Measurements from ENCODE around the gene PINK1. TPM values are rescaled to one million over a fixed set of nuclear protein-coding genes. Genes with fewer than 3 reads are reported as not detected.
A peak's percentile ranks its signal among the peaks of the same experiment; 100 is the strongest.

The PINK1 gene
- polyA plus RNA-seq, 3 donors from 2014 or later: 25.5 to 40.5 (median 34.4) TPM

GRCh38 chr1:20641975-20642374 is 8.7 kb downstream of the PINK1 start:
- Mint-ChIP-seq H3K36me3 (peaks cover 0 to 16% (median 11%) of the 10 kb centered on the region in 3 donors), H3K9me3 (no peaks in the 10 kb centered on the region), H3K4me1 (peaks cover 3 to 6% of the 10 kb centered on the region in 2 donors), H3K27ac (no peak overlapping the region), H3K27me3 (ENCODE audit: low read depth in 3 of 3) (peaks cover under 1 to 8% (median 3%) of the 10 kb centered on the region in 3 donors), H3K4me3 (no peak overlapping the region)
- DNase-seq: no peak

GRCh38 chr1:20643080-20643479 is 9.8 kb downstream of the PINK1 start:
- H3K27me3 Mint-ChIP-seq (ENCODE audit: low read depth in 3 of 3): peaks cover 0 to 8% (median 3%) of the 10 kb centered on the region in 3 donors

GRCh38 chr1:20644416-20644815 is 11.2 kb downstream of the PINK1 start:
- Mint-ChIP-seq H3K27me3 (ENCODE audit: low read depth in 3 of 3) (peaks cover 0 to 9% (median 3%) of the 10 kb centered on the region in 3 donors), H3K9me3 (no peaks in the 10 kb centered on the region), H3K36me3 (peaks cover 4 to 12% (median 8%) of the 10 kb centered on the region in 3 donors), H3K27ac (no peak overlapping the region), H3K4me1 (peaks cover 3 to 6% of the 10 kb centered on the region in 2 donors), H3K4me3 (no peak overlapping the region)
- no peak for DNase-seq

More at GRCh38 chr1:20643080-20643479, 9.8 kb downstream of the PINK1 start:
- no peak for DNase-seq
- H3K36me3 Mint-ChIP-seq: peaks cover 0 to 15% (median 9%) of the 10 kb centered on the region in 3 donors
- peaks cover 3 to 6% of the 10 kb centered on the region in 2 donors for H3K4me1 Mint-ChIP-seq
- peak overlapping the region in 1 of 6 donors; percentile 22 for H3K27ac Mint-ChIP-seq
- H3K9me3 Mint-ChIP-seq: no peaks in the 10 kb centered on the region
- no peak overlapping the region for H3K4me3 Mint-ChIP-seq

- DNase-seq: no peak
- Mint-ChIP-seq H3K27ac (no peak overlapping the region), H3K9me3 (no peaks in the 10 kb centered on the region), H3K36me3 (peaks cover 10 to 16% (median 14%) of the 10 kb centered on the region in 3 donors), H3K4me3 (no peak overlapping the region), H3K4me1 (peaks cover under 1% of the 10 kb centered on the region in 2 donors), H3K27me3 (ENCODE audit: low read depth in 3 of 3) (peaks cover 0 to 8% (median under 1%) of the 10 kb centered on the region in 3 donors)
Observed at GRCh38 chr1:20645414-20645813, 12.2 kb downstream of the PINK1 start.

- H3K4me3 Mint-ChIP-seq: no peak overlapping the region
- H3K4me1 Mint-ChIP-seq: no peaks in the 10 kb centered on the region
- peaks cover 0 to 7% (median 0%) of the 10 kb centered on the region in 3 donors for H3K27me3 Mint-ChIP-seq (ENCODE audit: low read depth in 3 of 3)
- peak overlapping the region in 1 of 6 donors; percentile 16 for H3K27ac Mint-ChIP-seq
- peaks cover 22 to 37% (median 26%) of the 10 kb centered on the region in 3 donors for H3K36me3 Mint-ChIP-seq
- H3K9me3 Mint-ChIP-seq: no peaks in the 10 kb centered on the region
- DNase-seq: no peak
Observed at GRCh38 chr1:20648438-20648837, 15.2 kb downstream of the PINK1 start.

GRCh38 chr1:20648946-20649345 is 15.7 kb downstream of the PINK1 start:
- Mint-ChIP-seq H3K27me3 (ENCODE audit: low read depth in 3 of 3) (peaks cover 0 to 7% (median 0%) of the 10 kb centered on the region in 3 donors), H3K36me3 (peaks cover 22 to 37% (median 28%) of the 10 kb centered on the region in 3 donors), H3K4me1 (no peaks in the 10 kb centered on the region), H3K27ac (peak overlapping the region in 2 of 6 donors; percentile 5 to 34), H3K9me3 (no peaks in the 10 kb centered on the region), H3K4me3 (no peak overlapping the region)
- no peak for DNase-seq

- H3K36me3 Mint-ChIP-seq: peaks cover 30 to 41% (median 31%) of the 10 kb centered on the region in 3 donors
- DNase-seq: no peak
- H3K27ac Mint-ChIP-seq: peak overlapping the region in 1 of 6 donors; percentile 30
- H3K27me3 Mint-ChIP-seq (ENCODE audit: low read depth in 3 of 3): peaks cover 0 to 9% (median 0%) of the 10 kb centered on the region in 3 donors
- H3K9me3 Mint-ChIP-seq: no peaks in the 10 kb centered on the region
- no peak overlapping the region for H3K4me3 Mint-ChIP-seq
- H3K4me1 Mint-ChIP-seq: peaks cover 7 to 13% of the 10 kb centered on the region in 2 donors
Observed at GRCh38 chr1:20652300-20652699, 19.0 kb downstream of the PINK1 start.

GRCh38 chr1:20654104-20654690 is 20.9 kb downstream of the PINK1 start:
- Mint-ChIP-seq H3K4me3 (no peak overlapping the region), H3K4me1 (peaks cover 18 to 28% of the 10 kb centered on the region in 2 donors), H3K36me3 (peaks cover 28 to 37% (median 30%) of the 10 kb centered on the region in 3 donors), H3K27ac (no peak overlapping the region), H3K27me3 (ENCODE audit: low read depth in 3 of 3) (peaks cover 0 to 8% (median 0%) of the 10 kb centered on the region in 3 donors), H3K9me3 (no peaks in the 10 kb centered on the region)
- no peak for DNase-seq

GRCh38 chr1:20657024-20657423 is 23.8 kb downstream of the PINK1 start:
- peaks cover 9 to 20% (median 13%) of the 10 kb centered on the region in 3 donors for H3K36me3 Mint-ChIP-seq
- peaks cover 45 to 56% of the 10 kb centered on the region in 2 donors for H3K4me1 Mint-ChIP-seq
- H3K27ac Mint-ChIP-seq: peak overlapping the region in 1 of 6 donors; percentile 40
- peaks cover 0 to 12% (median 0%) of the 10 kb centered on the region in 3 donors for H3K27me3 Mint-ChIP-seq (ENCODE audit: low read depth in 3 of 3)
- no peak for DNase-seq
- no peak overlapping the region for H3K4me3 Mint-ChIP-seq
- no peaks in the 10 kb centered on the region for H3K9me3 Mint-ChIP-seq

- H3K4me1 Mint-ChIP-seq: peaks cover 53 to 65% of the 10 kb centered on the region in 2 donors
- H3K9me3 Mint-ChIP-seq: no peaks in the 10 kb centered on the region
- peaks cover 8 to 10% (median 9%) of the 10 kb centered on the region in 3 donors for H3K36me3 Mint-ChIP-seq
- peaks cover 0 to 9% (median 0%) of the 10 kb centered on the region in 3 donors for H3K27me3 Mint-ChIP-seq (ENCODE audit: low read depth in 3 of 3)
- H3K4me3 Mint-ChIP-seq: peak overlapping the region in 1 of 5 donors; percentile 38
- DNase-seq: no peak
- H3K27ac Mint-ChIP-seq: no peak overlapping the region
Observed at GRCh38 chr1:20658166-20658915, 25.1 kb downstream of the PINK1 start.

GRCh38 chr1:20660363-20660762 is 27.1 kb downstream of the PINK1 start:
- Mint-ChIP-seq H3K36me3 (peaks cover 0 to 10% (median 9%) of the 10 kb centered on the region in 3 donors), H3K27ac (peak overlapping the region; percentile 93 to 99 (median 98)), H3K4me1 (peaks cover 53 to 65% of the 10 kb centered on the region in 2 donors), H3K4me3 (peak overlapping the region; percentile 98 to 99 (median 99)), H3K9me3 (no peaks in the 10 kb centered on the region), H3K27me3 (ENCODE audit: low read depth in 3 of 3) (peaks cover 0 to 9% (median 0%) of the 10 kb centered on the region in 3 donors)
- DNase-seq: no peak

- Mint-ChIP-seq H3K27ac (peak overlapping the region; percentile 93 to 99 (median 98)), H3K9me3 (no peaks in the 10 kb centered on the region), H3K36me3 (peaks cover 0 to 10% (median 9%) of the 10 kb centered on the region in 3 donors), H3K4me1 (peaks cover 53 to 65% of the 10 kb centered on the region in 2 donors), H3K27me3 (ENCODE audit: low read depth in 3 of 3) (peaks cover 0 to 9% (median 0%) of the 10 kb centered on the region in 3 donors), H3K4me3 (peak overlapping the region; percentile 98 to 99 (median 99))
- no peak for DNase-seq
Observed at GRCh38 chr1:20660847-20661206, 27.6 kb downstream of the PINK1 start.

GRCh38 chr1:20661207-20662109 is 28.2 kb downstream of the PINK1 start, which contains the start of gene DDOST:
Gene DDOST (minus strand): TSS chr1:20661369. CDS start chr1:20661350, 19 bp downstream.
- Mint-ChIP-seq H3K4me3 (peak within 1 kb of the TSS; percentile 98 to 99 (median 99)), H3K36me3 (peaks cover 0 to 10% (median 8%) of the 10 kb centered on the region in 3 donors), H3K9me3 (no peaks in the 10 kb centered on the region), H3K27ac (peak within 1 kb of the TSS; percentile 93 to 99 (median 98)), H3K27me3 (ENCODE audit: low read depth in 3 of 3) (peaks cover 0 to 9% (median 0%) of the 10 kb centered on the region in 3 donors), H3K4me1 (peaks cover 52 to 60% of the 10 kb centered on the region in 2 donors)
- DNase-seq: peak; percentile 94 to 95 (median 95)
